HFF-Myc (cell line): ENCODE results near the gene ANAPC2.

ENCODE experiments used
- DNase-seq: peaks from one replicate; pipeline ENCODE4 v3.0.0-alpha.2; 2011; ENCODE audit warnings: low read depth; ENCODE audit errors: extremely low read depth
- H3K4me3 ChIP-seq: replicated peaks from 2 replicates; pipeline ENCODE4 v1.5.1; 2011; ENCODE audit warnings: low read depth, mild to moderate bottlenecking, control low read depth, low read length
- CTCF ChIP-seq: IDR thresholded peaks from 2 replicates; pipeline ENCODE4 v1.5.1; 2012; ENCODE audit warnings: mild to moderate bottlenecking, low read depth, low read length, control low read depth; ENCODE audit errors: missing control alignments

ANAPC2 gene

GRCh38 chr9:137141976-137142936 is 46.1 kb downstream of the ANAPC2 start:
- H3K4me3 ChIP-seq, result no peak overlapping the region

GRCh38 chr9:137141050-137141810 is 47.1 kb downstream of the ANAPC2 start:
- no peak for TF ChIP-seq CTCF
- DNase-seq, result no peak
- H3K4me3 ChIP-seq, result no peak overlapping the region

More at GRCh38 chr9:137141976-137142936, 46.1 kb downstream of the ANAPC2 start:
- no peak for DNase-seq
- no peak for TF ChIP-seq CTCF

- no peak overlapping the region for H3K4me3 ChIP-seq
- TF ChIP-seq CTCF, result no peak
- DNase-seq, result no peak
Observed at GRCh38 chr9:137140151-137141012, 48.0 kb downstream of the ANAPC2 start.

- TF ChIP-seq CTCF, result no peak
- no peak for DNase-seq
Observed at GRCh38 chr9:137139468-137140150, 48.8 kb downstream of the ANAPC2 start.

GRCh38 chr9:137138722-137139467 is 49.5 kb downstream of the ANAPC2 start, which contains the start of gene GRIN1:
Gene GRIN1, plus strand, starts transcription at chr9:137139154. Its CDS starts 333 bp downstream, at chr9:137139487.
- no peak for TF ChIP-seq CTCF
- no peak within 1 kb of the TSS for H3K4me3 ChIP-seq
- DNase-seq, result no peak

More at GRCh38 chr9:137139468-137140150, 48.8 kb downstream of the ANAPC2 start:
- no peak overlapping the region for H3K4me3 ChIP-seq
